ENCODE data around the gene HOXC5. TPM values are rescaled to one million over a fixed set of nuclear protein-coding genes. Genes with fewer than 3 reads are reported as not detected.

Gene HOXC5
- total RNA-seq, 1 donor from 2014 or later = 2.7 TPM

DNA sequence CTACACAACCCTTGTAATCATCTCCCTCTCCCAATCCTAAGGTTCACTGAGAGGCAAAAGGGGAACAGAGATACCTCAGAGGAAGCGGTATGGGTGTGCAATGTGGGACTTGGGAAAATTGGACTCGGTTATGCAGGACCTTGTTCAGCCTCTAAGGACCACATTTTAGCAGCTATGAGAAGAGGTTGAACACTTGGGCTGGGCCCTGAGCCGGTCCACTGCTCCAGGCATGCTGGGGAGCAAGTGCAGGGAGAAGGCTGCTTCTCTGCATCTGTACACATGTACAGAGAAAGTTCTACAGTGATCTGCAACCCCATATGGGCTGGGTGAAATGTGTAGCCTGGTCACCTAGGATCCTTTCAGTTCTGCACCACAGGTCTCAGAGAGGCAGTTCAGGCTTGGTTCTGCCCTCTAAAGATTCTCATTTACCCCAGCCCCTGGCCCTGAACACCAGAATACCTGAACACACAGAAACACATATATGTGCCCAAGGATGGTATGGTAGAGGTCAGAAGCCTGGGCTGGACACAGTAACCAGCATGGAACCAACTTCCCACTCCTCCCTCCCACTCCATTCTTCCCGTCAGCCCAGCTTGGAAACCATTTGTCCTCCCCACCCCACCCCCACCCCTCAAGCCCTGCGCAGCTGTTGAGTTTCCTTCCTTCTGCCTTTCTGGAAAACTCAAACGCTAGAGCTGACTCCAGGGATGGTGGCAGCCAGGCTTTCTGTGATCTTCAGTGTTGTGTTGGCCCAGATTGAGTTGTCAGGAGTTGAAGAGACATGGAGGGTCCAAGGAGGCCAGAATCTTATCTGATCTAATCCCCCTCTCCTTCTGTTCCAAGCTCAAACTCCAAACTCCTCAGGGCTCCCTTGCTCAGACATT, 10.4 kb downstream of the HOXC5 start:
- no peak for DNase-seq (ENCODE audit: low spot score, unreplicated experiment)
- Mint-ChIP-seq H3K27me3 (peaks cover 92% of the 10 kb centered on the region), H3K36me3 (ENCODE audit: insufficient read depth) (no peaks in the 10 kb centered on the region), H3K4me3 (ENCODE audit: low read depth) (no peak overlapping the region), H3K9me3 (ENCODE audit: low read depth) (no peaks in the 10 kb centered on the region), H3K4me1 (ENCODE audit: low read depth) (peaks cover 21% of the 10 kb centered on the region), H3K27ac (no peak overlapping the region)
- TF ChIP-seq, protein P1, sequence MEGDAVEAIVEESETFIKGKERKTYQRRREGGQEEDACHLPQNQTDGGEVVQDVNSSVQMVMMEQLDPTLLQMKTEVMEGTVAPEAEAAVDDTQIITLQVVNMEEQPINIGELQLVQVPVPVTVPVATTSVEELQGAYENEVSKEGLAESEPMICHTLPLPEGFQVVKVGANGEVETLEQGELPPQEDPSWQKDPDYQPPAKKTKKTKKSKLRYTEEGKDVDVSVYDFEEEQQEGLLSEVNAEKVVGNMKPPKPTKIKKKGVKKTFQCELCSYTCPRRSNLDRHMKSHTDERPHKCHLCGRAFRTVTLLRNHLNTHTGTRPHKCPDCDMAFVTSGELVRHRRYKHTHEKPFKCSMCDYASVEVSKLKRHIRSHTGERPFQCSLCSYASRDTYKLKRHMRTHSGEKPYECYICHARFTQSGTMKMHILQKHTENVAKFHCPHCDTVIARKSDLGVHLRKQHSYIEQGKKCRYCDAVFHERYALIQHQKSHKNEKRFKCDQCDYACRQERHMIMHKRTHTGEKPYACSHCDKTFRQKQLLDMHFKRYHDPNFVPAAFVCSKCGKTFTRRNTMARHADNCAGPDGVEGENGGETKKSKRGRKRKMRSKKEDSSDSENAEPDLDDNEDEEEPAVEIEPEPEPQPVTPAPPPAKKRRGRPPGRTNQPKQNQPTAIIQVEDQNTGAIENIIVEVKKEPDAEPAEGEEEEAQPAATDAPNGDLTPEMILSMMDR (IDR thresholded peaks at IDR 0.05; ENCODE audit: unreplicated experiment) = no peak

DNA sequence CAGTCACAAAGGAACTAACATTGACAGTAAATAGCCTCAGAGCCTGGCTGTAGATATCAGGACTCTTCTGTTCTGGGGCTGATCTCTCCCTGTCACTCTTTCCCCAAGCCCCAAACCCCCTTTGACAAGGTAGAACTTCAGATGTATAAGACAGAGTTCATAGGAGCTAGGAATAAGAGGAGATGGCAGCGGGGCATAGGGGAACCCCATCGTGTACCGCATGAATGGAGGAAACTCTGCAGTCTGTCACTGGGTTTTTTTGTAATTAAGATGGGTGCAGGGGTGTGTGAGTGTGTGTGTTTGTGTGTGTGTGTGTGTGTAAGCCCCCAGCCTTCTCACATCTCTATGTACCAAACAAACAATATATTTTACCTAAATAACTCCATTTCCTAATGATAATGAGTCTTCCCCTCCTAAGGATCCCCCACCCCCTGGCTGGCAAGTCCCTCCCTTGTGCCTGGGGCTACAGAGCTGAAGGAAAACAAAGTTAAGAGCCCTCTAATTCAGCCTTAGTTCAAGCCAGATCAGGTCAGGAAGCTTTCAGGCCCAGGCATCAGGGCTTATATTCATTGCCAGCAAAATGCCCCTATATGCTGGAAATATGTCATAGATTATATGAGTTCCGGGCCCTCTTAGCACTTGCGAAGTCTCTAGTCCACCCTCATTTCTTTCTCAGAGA, 11.7 kb downstream of the HOXC5 start:
- DNase-seq (ENCODE audit: low spot score, unreplicated experiment) = no peak
- Mint-ChIP-seq H3K4me1 (ENCODE audit: low read depth) (peaks cover 32% of the 10 kb centered on the region), H3K36me3 (ENCODE audit: insufficient read depth) (no peaks in the 10 kb centered on the region), H3K27ac (no peak overlapping the region), H3K27me3 (peaks cover 90% of the 10 kb centered on the region), H3K4me3 (ENCODE audit: low read depth) (no peak overlapping the region), H3K9me3 (ENCODE audit: low read depth) (no peaks in the 10 kb centered on the region)
- TF ChIP-seq, protein P1 (IDR thresholded peaks at IDR 0.05; ENCODE audit: unreplicated experiment) = no peak

DNA sequence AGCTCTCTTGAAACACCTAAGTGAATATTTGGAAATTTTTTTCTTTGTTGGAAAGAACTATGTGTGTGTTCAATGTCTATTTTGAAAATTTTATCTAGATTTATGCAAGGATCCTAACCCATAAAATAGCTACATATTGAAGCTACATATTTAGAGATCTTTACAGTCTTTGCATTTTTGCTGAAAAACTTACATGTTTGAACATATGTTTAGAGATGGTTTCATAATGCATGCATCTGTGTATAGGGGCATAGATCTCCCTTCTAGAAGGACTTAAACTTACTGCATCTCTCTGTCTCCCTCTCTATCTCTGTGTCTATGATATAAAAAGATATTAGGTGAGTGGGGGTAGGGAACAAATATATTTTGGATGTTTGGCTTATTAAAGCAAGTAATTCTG, 12.6 kb downstream of the HOXC5 start:
- H3K36me3 Mint-ChIP-seq (ENCODE audit: insufficient read depth) = no peaks in the 10 kb centered on the region
- peaks cover 90% of the 10 kb centered on the region for H3K27me3 Mint-ChIP-seq
- DNase-seq (ENCODE audit: low spot score, unreplicated experiment) = no peak
- TF ChIP-seq, protein P1 (IDR thresholded peaks at IDR 0.05; ENCODE audit: unreplicated experiment) = no peak
- no peak overlapping the region for H3K4me3 Mint-ChIP-seq (ENCODE audit: low read depth)
- no peaks in the 10 kb centered on the region for H3K9me3 Mint-ChIP-seq (ENCODE audit: low read depth)
- no peak overlapping the region for H3K27ac Mint-ChIP-seq
- peaks cover 39% of the 10 kb centered on the region for H3K4me1 Mint-ChIP-seq (ENCODE audit: low read depth)

DNA sequence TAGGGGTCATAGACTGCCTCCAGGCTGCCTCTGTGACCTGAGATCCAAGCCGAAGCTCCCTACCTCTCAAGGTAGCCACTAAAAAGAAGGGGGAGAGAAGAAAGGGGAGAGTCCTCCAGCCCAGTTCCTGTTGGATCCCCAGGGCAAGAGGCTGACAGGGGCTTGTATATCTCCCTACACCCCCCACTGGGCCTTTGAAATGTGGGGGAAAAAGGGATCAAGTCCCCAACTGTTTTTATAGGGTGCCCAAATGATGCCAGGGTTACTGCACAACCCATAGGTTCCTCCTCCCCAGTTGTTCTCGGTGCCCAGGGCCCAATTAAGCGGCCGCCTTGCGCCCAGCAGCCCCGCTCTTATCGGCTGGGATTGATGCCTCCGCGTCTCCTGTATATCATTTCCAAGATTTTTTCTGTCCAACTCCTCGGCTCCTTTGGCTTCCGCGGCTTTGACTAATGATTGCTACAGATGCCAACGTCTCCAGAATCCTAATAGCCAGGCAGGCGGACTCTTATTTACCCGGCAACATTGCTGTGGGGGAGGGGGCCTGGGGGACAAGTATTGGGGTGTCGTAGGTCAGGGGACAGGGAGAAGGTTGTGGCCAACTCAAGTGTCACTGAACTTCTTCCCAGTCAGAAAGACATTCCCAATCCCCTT, 13.1 kb downstream of the HOXC5 start:
- Mint-ChIP-seq H3K36me3 (ENCODE audit: insufficient read depth) (no peaks in the 10 kb centered on the region), H3K4me1 (ENCODE audit: low read depth) (peaks cover 43% of the 10 kb centered on the region), H3K27me3 (peaks cover 92% of the 10 kb centered on the region), H3K4me3 (ENCODE audit: low read depth) (no peak overlapping the region), H3K27ac (no peak overlapping the region), H3K9me3 (ENCODE audit: low read depth) (no peaks in the 10 kb centered on the region)
- DNase-seq (ENCODE audit: low spot score, unreplicated experiment) = no peak
- TF ChIP-seq, protein P1 (IDR thresholded peaks at IDR 0.05; ENCODE audit: unreplicated experiment) = no peak

DNA sequence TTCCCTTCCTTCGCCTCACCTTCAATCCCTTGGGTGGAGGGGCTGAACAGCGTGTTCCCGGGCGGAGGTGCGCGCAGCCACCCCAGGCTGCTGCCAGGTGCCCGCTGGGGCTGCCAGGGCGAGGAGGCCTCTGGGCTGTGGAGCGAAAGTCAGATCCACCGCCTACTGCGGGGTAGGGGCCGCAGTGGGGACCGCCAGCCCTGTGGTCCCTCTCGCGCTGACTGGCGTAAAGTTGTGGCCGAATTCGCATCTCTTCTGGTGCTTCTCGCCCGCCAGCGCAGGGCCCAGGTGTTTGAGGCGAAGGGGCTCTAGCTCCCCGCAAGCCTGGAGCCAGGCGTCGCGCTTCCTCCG, 13.9 kb downstream of the HOXC5 start:
- Mint-ChIP-seq H3K9me3 (ENCODE audit: low read depth) (no peaks in the 10 kb centered on the region), H3K4me3 (ENCODE audit: low read depth) (peak overlapping the region; percentile 70), H3K4me1 (ENCODE audit: low read depth) (peaks cover 49% of the 10 kb centered on the region), H3K27me3 (peaks cover 93% of the 10 kb centered on the region), H3K27ac (peak overlapping the region; percentile 85), H3K36me3 (ENCODE audit: insufficient read depth) (no peaks in the 10 kb centered on the region)
- DNase-seq (ENCODE audit: low spot score, unreplicated experiment) = no peak
- TF ChIP-seq, protein P1 (IDR thresholded peaks at IDR 0.05; ENCODE audit: unreplicated experiment) = no peak
